ENCODE measurements around the gene CIDEA. TPM values are rescaled to one million over a fixed set of nuclear protein-coding genes. Genes with fewer than 3 reads are reported as not detected.

Gene CIDEA
- total and polyA plus RNA-seq, 9 of the 15 experiments (the other 6 are each of a cell fraction or from before 2014, with no cell fraction given) = not detected

- TF ChIP-seq PBX2 (CRISPR knock-in tag; IDR thresholded peaks at IDR 0.05; ENCODE audit: low read depth) (no peak), PBX2 (tag; conservative IDR thresholded peaks at IDR 0.05; ENCODE audit: low read depth) (no peak), ZEB2 (IDR thresholded peaks at IDR 0.05) (no peak), C11orf30 (IDR thresholded peaks at IDR 0.05; ENCODE audit: low read depth) (no peak), ARID1B (IDR thresholded peaks at IDR 0.05) (peak; percentile 87), MAZ (CRISPR knock-in tag; conservative IDR thresholded peaks at IDR 0.05 in 1 of 2, IDR thresholded peaks at IDR 0.05 in 1 of 2) (peak in 1 of 2 experiments; percentile 55; a peak in 1 of 4 replicates), BHLHE40 (IDR thresholded peaks at IDR 0.05; ENCODE audit: low read length) (peak; percentile 18; the same call in 1 of the 2 replicates), PML (IDR thresholded peaks at IDR 0.05; ENCODE audit: low read length) (0 out of 2 replicates have a peak, but pooled peaks have one; percentile 63), JUND (IDR thresholded peaks at IDR 0.05; ENCODE audit: borderline replicate concordance, low read depth, low read length) (peak; percentile 42; the same call in 1 of the 2 replicates), JUND (tag; IDR thresholded peaks at IDR 0.05; ENCODE audit: borderline replicate concordance, low read depth, low read length) (peak; percentile 51; the same call in 1 of the 3 replicates), NONO (IDR thresholded peaks at IDR 0.05; ENCODE audit: low read depth in 2 of 2, low read length in 1 of 2) (no peak), PCBP2 (IDR thresholded peaks at IDR 0.05; ENCODE audit: low read depth, low read length, poor library complexity, severe bottlenecking) (no peak), ZBTB43 (CRISPR knock-in tag; IDR thresholded peaks at IDR 0.05) (no peak), NR2C2 (CRISPR knock-in tag; IDR thresholded peaks at IDR 0.05) (no peak), NR2C2 (tag; IDR thresholded peaks at IDR 0.05) (peak; percentile 49; the same call in 1 of the 2 replicates), ZNF232 (CRISPR knock-in tag; IDR thresholded peaks at IDR 0.05) (no peak), ZNF121 (CRISPR knock-in tag; conservative IDR thresholded peaks at IDR 0.05) (no peak), XRCC4 (IDR thresholded peaks at IDR 0.05; ENCODE audit: extremely low read depth, insufficient read depth, insufficient read length) (no peak), TRIM28 (IDR thresholded peaks at IDR 0.05) (no peak; the same call in 1 of the 2 replicates), IRF9 (tag; IDR thresholded peaks at IDR 0.05) (0 out of 2 replicates have a peak, but pooled peaks have one; percentile 21), ZNF766 (CRISPR knock-in tag; conservative IDR thresholded peaks at IDR 0.05) (peak; percentile 76), MLLT1 (IDR thresholded peaks at IDR 0.05) (peak in 1 of 2 experiments; percentile 25; a peak in 1 of 4 replicates), CC2D1A (IDR thresholded peaks at IDR 0.05) (peak; percentile 38; the same call in 1 of the 2 replicates)
Observed at GRCh38 chr18:12302391-12303147, 48.4 kb downstream of the CIDEA start (continued).

All from K562 (cell line).